Breast epithelium (tissue), 4 donors: ENCODE data around the gene FSTL4. TPM values are rescaled to one million over a fixed set of nuclear protein-coding genes. Genes with fewer than 3 reads are reported as not detected.

Experiments used
- DNase-seq, 2 donors: peaks; one replicate each; pipeline ENCODE4 v3.0.0-alpha.2; 2019; ENCODE audit warnings: low spot score in 2 of 2
- H3K27ac ChIP-seq, 2 donors: fragments of 200-600 bp; sonication (generic) in 1 of 2; one replicate each; pipeline ENCODE4 v1.5.1; 2016 to 2019; ENCODE audit warnings: mild to moderate bottlenecking in 1 of 2
- H3K27me3 ChIP-seq, 2 donors: fragments of 200-600 bp; sonication (generic) in 1 of 2; one replicate each; pipeline versions ENCODE4 v1.5.1 to v1.6.0; 2017 to 2019; ENCODE audit warnings: control low read depth in 1 of 2, mild to moderate bottlenecking in 1 of 2
- H3K36me3 ChIP-seq: fragments of 200-600 bp; one replicate; pipeline ENCODE4 v1.5.1; 2019
- H3K4me1 ChIP-seq, 2 donors: fragments of 200-600 bp; sonication (generic); one replicate each; pipeline ENCODE4 v1.5.1; 2016 to 2019; ENCODE audit warnings: control low read depth in 1 of 2
- H3K4me3 ChIP-seq, 3 donors: fragments of 200-600 bp; sonication (generic); 1 replicate in 2 of 3; 2 replicates in 1 of 3; pipeline ENCODE4 v1.5.1; 2016 to 2019; ENCODE audit warnings: mild to moderate bottlenecking in 3 of 3, moderate library complexity in 2 of 3
- H3K9me3 ChIP-seq, 2 donors: fragments of 200-600 bp; sonication (generic) in 1 of 2; one replicate each; pipeline ENCODE4 v1.5.1; 2016 to 2019; ENCODE audit warnings: control low read depth in 1 of 2
- CTCF ChIP-seq, 3 donors: fragments of 450-650 bp; IDR thresholded peaks; one replicate each; pipeline ENCODE4 v1.5.1; 2016 to 2017; ENCODE audit warnings: antibody characterized with exemption in 3 of 3, mild to moderate bottlenecking in 3 of 3, moderate library complexity in 3 of 3
- POLR2A ChIP-seq: fragments of 450-650 bp; IDR thresholded peaks from one replicate; pipeline ENCODE4 v1.6.1; 2016; ENCODE audit warnings: antibody characterized with exemption, mild to moderate bottlenecking, moderate library complexity
- POLR2AphosphoS5 ChIP-seq, 3 donors: sonication (generic); formaldehyde crosslinking; IDR thresholded peaks; one replicate each; pipeline ENCODE4 v1.6.1; 2017; ENCODE audit warnings: antibody characterized with exemption in 3 of 3
- intact Hi-C: fragments of 100-400 bp; cut with DNase I; formaldehyde crosslinking; loops from one replicate; pipeline ENCODE4 v1.15.1; 2023; ENCODE audit warnings: low total_unique reads
- total RNA-seq, 3 donors: library from RNA; depleted of rRNA; stranded (reverse); fragments of >200 nt; gene quantifications; one replicate each; pipeline ENCODE4 v1.1.0, GENCODE V29; 2016

The FSTL4 gene
- total RNA-seq, 3 donors from 2014 or later, result 0.16 to 0.98 (median 0.88) TPM

DNA sequence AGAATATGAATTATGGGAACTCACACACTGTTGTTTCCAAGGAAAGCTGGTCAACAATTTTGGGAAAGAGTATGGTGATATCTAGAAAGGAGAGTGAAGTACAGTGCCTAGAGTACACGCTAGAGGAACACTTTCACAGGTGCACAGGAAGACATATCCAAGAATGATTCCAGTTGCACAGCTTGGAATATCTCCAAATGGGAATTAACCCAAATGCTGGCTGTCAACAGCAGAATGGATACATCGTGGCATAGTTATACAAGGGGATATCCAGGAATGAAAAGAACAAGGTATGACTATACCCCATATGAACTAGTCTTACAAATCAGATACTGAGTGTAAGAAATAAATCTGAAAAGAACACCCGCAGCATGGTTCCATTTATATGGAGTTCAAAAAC, 231.3 kb downstream of the FSTL4 start:
- no peak overlapping the region for H3K27ac ChIP-seq
- no peaks in the 10 kb centered on the region for H3K27me3 ChIP-seq
- no peaks in the 10 kb centered on the region for H3K4me1 ChIP-seq
- TF ChIP-seq POLR2A (no peak), POLR2AphosphoS5 (IDR thresholded peaks at IDR 0.05) (no peak), CTCF (IDR thresholded peaks at IDR 0.05) (no peak)
- intact Hi-C loops, result no loop called here
- H3K36me3 ChIP-seq, result no peaks in the 10 kb centered on the region
- peaks cover 10% of the 10 kb centered on the region in 2 donors for H3K9me3 ChIP-seq
- no peak overlapping the region for H3K4me3 ChIP-seq
- DNase-seq, result no peak

- H3K4me3 ChIP-seq, result no peak overlapping the region
- H3K27ac ChIP-seq, result no peak overlapping the region
- H3K27me3 ChIP-seq, result no peaks in the 10 kb centered on the region
- intact Hi-C loops, result no loop called here
- DNase-seq, result no peak
- no peak for TF ChIP-seq POLR2A
- TF ChIP-seq POLR2AphosphoS5 (IDR thresholded peaks at IDR 0.05), result no peak
- no peak for TF ChIP-seq CTCF (IDR thresholded peaks at IDR 0.05)
- H3K4me1 ChIP-seq, result no peaks in the 10 kb centered on the region
- H3K36me3 ChIP-seq, result no peaks in the 10 kb centered on the region
- H3K9me3 ChIP-seq, result peaks cover 10% of the 10 kb centered on the region in 2 donors
Measured at GRCh38 chr5:133377736-133378135, 234.6 kb downstream of the FSTL4 start.

- no peak overlapping the region for H3K27ac ChIP-seq
- no peak for TF ChIP-seq POLR2A
- H3K27me3 ChIP-seq, result no peaks in the 10 kb centered on the region
- H3K4me1 ChIP-seq, result no peaks in the 10 kb centered on the region
- H3K4me3 ChIP-seq, result no peak overlapping the region
- DNase-seq, result no peak
- H3K36me3 ChIP-seq, result no peaks in the 10 kb centered on the region
- intact Hi-C loops, result no loop called here
- H3K9me3 ChIP-seq, result peaks cover 10% of the 10 kb centered on the region in 2 donors
Measured at GRCh38 chr5:133376986-133377385, 235.4 kb downstream of the FSTL4 start.

GRCh38 chr5:133373121-133373870, 239.0 kb downstream of the FSTL4 start:
- peaks cover 10% of the 10 kb centered on the region in 2 donors for H3K9me3 ChIP-seq
- DNase-seq, result no peak

GRCh38 chr5:133372293-133372937, 239.9 kb downstream of the FSTL4 start:
- Histone ChIP-seq H3K27me3 (no peaks in the 10 kb centered on the region), H3K27ac (no peak overlapping the region), H3K36me3 (no peaks in the 10 kb centered on the region), H3K4me3 (no peak overlapping the region), H3K9me3 (peaks cover 6 to 10% of the 10 kb centered on the region in 2 donors), H3K4me1 (no peaks in the 10 kb centered on the region)
- intact Hi-C loops, result no loop called here
- no peak for DNase-seq
- TF ChIP-seq CTCF (IDR thresholded peaks at IDR 0.05) (no peak), POLR2A (no peak), POLR2AphosphoS5 (IDR thresholded peaks at IDR 0.05) (no peak)

More at GRCh38 chr5:133373121-133373870, 239.0 kb downstream of the FSTL4 start:
- Histone ChIP-seq H3K4me3 (no peak overlapping the region), H3K27ac (no peak overlapping the region), H3K4me1 (no peaks in the 10 kb centered on the region), H3K36me3 (no peaks in the 10 kb centered on the region), H3K27me3 (no peaks in the 10 kb centered on the region)
- TF ChIP-seq POLR2A, result no peak
- intact Hi-C loops, result no loop called here
